Activated CD8-positive, alpha-beta memory T cell treated with anti-CD3 and anti-CD28 coated beads, Interleukin-2, amount 50 U/mL, for 1 hour (primary cell): ENCODE data around the gene NADK.
"Not testable (repeated sequence)": the region's sequence is repeated elsewhere in the genome, so short reads cannot be mapped to it uniquely, and the experiment has no call there.

Experiments used
- DNase-seq: peaks from one replicate; pipeline ENCODE4 v3.0.0-alpha.2; 2020; ENCODE audit errors: extremely low read depth

The NADK gene

DNA sequence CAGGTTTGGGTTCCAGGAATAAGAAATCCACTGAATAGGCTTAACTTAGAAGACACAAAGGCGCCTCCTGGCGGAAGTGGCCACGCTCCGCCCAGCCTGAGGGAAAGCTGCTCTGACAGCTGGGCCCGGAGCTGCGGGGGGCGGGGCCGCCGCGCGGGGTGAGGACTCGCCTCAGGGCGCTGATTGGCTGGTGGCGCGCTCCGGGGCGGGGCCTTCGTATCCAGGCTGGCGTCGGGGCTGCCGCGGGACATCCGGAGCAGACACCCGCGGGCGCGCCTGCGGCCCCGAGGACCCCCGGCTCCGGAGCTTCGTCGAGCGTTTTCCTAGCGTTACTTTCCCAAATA, 31.7 kb downstream of the NADK start:
- DNase-seq: not testable (repeated sequence)

DNA sequence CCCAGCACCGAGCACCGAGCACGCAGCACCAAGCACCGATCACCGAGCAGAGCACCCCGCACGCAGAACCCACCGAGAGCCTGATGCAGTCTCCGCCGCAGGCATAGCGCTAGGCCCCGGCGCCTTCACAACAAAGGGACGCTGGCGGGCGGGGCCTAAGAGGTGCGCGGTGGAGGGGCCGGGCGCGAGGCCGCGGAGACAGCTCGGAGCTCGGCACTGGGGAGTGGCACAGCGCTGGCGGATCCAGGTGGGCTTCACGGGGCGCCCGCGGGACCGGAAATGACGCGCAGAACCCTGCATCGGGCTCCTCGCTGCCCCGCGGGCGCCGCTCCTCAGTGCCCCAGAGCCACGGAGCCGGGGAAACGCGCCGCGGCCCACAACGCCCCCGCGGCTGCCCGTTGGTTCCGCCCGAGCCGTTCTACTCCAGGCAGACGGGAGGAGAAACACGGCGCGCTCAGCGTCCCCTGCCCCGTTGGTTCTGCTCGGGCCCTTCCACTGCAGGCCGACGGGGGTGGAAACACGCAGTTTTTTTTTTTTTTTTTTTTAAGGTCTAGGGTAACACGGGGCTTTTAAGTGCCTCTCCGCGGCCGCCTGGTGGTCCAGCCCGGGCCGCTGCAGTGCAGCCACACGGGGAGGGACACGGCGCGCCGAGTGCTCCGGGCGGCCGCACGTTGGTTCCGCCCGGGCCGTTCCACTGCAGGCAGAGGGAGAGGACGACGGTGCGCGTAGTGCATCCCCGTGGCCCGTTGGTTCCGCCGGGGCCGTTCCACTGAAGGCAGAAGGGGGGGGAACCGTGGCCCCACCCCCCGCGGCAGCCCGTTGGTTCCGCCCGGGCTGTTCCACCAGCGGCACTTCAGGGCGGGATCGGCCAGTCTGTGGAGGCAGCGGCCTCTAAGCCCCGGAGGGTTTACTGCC, 32.4 kb downstream of the NADK start:
- peak; percentile 27 for DNase-seq

DNA sequence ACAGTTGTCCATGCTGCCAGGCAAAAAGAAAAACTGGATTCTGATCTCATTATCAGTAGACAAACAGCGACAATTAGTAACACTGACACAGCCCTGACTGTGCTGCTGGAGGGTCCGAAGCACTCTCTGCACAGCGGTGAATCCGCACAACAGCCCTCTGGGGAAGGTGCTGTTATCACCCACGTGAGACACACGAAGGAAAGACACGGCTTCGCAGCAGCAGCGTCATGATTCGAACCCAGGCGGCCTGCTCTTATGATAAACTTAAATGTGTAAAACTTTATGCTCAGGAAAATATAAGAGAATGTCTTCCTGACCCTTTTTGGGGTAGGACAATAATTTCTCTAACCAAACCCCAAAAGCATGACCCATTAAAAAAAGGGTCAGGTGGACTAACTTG, 35.7 kb downstream of the NADK start:
- DNase-seq: not testable (repeated sequence)

DNA sequence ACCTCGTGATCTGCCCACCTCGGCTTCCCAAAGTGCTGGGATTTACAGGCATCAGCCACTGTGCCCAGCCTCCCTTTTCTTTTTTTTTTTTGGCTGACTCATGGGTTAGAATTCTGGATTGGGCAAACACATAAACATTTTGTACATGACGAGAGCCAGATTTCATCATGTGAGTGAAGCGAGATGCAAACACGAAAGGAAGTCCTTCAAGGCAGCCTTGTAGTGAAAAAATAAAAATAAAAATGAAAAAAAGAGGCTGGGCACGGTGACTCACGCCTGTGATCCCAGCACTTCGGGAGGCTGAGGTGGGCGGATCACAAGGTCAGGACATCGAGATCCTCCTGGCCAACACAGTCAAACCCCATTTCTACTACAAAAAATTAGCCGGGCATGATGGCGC, 37.3 kb downstream of the NADK start:
- DNase-seq: not testable (repeated sequence)

DNA sequence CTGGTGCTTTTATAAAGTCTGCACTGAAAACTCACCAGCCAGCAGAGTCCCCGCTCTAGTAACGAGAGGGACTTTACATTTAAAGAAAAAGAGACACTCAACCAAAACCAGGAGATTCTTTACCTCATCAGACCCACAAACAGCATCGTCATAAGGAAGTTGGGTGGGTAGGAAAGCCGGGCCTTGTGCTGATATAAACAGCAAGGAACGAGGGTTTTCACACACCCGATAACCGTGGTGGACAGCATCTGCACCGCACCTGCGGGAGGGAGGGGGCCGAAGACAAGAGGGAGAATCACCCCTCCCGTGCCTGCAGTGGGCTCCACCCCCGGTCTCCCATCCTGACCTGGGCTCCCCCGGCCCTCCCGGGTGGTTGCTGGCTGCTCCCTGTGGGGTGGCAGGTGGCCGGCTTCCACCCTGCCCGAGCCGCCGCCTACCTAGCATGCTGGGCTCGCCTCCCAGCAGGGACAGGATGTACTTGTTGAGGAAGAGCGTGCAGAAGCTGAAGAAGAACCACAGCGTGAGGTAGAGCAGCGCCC, 39.4 kb downstream of the NADK start:
- not testable (repeated sequence) for DNase-seq

DNA sequence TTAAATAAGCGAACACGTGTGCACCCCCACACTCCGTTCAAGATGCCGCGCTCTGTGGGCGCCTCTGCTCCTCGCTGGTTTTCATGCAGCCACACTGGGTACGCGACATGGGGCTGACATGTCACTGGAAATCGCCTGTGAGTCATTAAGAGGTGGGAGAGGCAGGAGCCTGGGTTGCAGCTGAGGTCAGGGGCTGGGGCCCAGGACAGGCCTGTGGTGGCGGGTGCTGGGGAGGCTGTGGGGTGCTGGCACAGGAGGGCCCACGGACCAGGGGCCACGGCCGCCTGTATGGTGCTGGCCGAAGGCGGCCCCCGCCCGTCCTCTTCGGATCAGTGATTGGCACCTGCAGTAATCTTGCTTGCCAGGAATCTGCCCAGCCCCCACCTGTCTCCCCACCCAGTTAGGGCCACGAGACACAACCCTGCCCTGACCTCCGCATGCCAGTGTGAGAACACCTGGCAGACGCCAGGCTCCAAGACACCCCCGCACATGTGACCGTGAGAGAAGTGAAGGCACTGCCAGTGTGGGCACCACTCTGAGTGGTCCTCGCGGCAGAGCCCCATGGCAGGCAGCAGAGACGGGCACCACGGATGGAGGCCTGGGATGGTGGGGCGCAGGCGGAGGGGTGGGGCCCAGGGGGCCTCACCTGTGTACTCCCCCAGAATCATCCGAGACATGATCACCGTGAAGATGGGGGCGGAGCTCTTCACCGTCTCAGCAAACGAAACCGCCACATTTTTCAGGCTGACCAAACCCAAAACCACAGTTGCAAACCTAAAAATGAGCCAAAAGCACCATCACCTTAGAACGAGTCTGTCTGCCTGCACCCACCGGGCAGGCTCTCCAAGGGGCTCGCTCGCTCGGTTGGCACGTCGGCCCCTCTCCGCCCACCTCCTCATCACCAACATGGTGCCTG, 40.3 kb downstream of the NADK start:
- not testable (repeated sequence) for DNase-seq

DNA sequence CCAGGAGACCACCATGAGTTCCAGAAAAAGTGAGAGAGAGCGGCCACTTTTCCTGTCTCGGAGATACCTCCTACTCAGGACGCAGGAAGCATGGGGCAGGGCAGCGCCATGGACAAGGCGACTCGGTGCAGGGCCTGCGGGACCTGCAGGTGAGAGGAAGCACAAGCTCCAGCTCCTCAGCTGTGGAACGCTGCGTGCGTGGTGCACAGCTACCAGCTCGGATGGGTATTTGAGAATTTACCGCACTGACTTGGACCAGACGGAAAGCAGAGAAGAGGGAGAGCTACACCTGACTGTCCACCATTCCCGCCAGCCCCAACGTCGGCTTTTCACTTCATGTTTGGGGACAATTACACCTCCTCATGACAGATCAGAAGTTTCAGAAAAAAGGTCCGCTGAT, 45.9 kb downstream of the NADK start:
- DNase-seq: no peak

DNA sequence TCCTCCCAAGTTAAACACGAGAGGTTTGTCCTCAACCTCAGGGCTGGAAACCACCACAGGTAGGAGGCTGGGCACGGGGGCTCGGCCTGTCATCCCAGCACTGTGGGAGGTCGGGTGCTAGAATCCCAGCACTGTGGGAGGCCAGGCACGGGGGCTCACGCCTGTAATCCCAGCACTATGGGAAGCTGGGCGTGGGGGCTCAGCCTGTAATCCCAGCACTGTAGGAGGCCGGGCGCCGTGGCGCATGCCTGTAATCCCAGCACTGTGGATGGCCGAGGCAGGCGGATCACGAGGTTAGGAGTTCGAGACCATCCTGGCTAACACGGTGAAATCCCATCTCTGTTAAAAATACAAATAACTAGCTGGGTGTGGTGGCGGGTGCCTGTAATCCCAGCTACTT, 47.4 kb downstream of the NADK start:
- DNase-seq: no peak

DNA sequence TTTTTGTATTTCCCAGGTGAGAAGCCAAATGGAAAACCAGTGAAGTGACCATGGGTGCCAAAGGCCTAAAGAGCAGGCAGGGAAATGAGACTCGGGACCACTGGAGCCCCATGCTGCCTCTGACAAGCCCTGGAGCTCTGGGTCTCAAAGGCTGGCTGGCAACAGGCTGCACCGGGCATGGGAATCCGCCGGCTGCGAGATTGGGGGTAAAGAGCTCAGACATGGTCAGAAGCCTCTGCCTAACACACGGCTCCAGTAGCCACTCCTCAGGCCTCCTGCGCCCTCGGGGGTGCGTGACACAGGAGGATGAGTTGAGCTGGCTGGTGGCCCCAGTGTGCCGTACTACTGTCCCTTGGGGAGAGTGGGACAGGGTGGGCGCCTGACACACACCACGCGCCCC, 48.0 kb downstream of the NADK start:
- DNase-seq: not testable (repeated sequence)

DNA sequence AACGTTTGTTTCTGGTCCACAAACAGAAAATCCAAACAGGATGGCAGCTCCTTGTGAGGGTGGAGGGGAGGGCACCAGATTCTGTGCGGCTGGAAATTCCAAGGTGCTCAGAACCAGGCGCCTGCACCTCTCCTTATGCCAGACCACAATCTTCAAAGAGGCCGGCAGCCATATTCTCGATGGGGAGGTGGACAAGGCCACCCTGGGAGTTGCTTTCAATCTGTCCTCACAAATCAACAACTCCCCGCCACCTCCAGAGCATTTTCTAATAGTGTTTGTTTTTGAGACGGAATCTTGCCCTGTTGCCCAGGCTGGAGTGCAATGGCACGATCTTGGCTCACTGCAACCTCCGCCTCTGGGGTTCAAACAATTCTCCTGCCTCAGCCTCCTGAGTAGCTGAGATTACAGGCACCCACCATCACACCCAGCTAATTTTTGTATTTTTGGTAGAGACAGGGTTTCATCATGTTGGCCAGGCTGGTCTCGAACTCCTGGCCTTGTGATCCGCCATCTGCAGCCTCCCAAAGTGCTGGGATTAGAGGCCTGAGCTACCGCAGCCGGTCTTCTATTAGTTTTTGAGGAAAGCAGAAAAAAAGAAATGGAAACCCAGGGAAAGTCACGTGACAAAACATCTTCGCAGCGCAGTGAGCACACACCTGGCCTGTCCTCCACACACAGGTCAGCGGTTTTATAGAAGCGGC, 49.0 kb downstream of the NADK start:
- not testable (repeated sequence) for DNase-seq

DNA sequence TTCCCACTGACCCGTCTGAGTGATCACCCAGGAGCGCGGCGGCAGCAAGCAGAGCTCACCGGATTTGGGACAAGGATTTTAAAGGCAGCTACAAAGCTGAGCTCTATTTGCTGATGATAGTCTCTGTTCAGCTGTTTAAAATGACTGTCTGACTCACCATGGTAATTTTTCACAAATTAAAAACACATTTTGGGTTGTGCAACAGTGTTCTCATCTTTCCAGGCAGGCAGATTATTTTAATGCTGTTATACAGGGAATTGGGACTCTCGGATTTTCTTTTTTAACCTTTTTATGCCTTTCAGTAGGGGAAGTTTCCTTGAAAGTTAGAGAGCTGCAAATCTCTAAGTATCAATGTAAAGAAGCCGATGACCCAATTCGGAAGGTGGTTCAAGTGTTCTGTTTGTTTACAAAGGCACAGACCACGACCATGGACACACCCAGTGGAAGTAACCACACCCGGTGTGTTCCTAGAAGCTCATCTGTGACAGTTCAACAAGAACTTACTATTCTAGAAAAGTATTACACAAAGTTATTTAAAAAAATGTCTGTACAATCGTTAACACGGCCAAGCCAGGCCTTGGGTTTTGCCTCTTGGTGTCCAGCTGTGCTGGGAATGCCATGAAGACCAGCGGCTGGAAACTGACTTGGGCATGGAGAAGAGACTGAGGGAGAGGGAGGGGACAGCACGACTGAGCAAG, 49.8 kb downstream of the NADK start:
- DNase-seq: not testable (repeated sequence)

DNA sequence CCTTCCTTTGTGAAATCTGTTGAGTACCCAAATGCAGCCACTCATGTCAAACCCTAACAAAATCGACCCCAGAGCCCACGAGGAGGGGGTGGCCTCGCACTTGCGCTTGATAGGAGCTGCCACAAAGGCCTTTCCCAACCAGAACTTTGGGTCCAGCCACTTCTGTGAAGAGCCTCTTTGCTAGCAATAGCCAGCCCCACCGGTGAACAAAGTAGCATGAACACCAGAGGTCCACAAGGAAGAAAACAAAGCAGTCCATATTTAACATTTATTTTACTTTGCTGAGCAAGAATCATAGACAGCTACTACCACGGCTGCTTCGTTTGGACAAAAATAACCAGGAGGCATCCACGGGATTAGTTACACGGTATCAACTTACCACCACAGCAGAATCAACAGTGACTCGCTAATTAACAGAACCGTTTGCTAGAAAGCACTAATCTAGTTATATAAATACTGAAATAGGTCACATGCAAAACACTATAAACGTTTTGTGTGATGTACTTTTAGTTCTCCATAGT, 51.1 kb downstream of the NADK start:
- DNase-seq: not testable (repeated sequence)

DNA sequence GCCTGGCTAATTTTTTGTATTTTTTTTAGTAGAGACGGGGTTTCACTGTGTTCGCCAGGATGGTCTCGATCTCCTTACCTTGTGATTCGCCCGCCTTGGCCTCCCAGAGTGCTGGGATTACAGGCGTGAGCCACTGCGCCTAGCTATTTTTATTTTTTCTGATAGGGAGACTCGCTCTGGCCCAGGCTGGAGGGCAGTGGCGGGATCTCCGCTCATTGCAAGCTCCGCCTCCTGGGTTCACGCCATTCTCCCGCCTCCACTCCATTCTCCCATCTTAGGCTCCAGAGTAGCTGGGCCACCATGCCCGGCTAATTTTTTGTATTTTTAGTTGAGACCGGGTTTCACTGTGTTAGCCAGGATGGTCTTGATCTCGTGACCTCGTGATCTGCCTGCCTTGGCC, 52.2 kb downstream of the NADK start:
- DNase-seq: not testable (repeated sequence)

DNA sequence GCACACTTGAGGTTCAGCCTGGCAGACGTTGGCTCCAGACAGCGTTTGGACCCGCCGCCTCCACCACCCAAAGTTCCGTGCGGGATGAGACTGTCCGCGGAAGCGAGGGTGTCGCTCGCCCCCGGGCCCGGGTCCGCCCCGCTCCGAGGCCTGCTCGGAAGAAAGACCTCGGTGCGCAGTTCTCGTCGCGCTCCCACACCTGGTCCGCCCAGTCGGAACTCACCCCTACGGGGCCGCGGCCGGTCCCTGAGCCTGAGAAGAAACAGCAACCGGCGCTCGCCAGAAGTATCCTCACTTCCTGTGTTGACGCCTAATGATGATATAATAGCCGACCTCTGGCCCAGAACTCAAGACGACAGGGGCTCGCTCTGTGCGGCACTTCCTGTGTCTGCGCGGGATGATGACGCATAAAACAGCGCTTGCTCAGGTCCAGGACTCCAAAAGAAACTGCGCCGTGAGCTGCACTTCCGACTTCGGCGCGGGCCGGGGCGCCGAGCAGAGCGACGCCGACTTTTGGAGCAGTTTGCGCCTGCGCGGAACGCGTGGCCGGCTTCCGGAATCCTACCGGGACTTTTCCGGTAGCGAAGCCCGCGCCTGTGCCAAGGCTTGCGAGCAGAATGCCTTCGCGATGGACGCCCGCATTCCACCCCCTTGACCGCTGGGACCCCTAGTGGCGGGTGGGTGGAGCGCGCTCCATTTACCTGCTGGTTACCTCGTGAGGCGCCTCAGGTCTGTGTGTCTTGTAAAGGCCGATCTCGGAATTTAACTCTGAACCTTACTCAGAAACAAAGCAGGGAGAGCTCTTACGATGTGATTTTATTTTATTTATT, 54.0 kb downstream of the NADK start, which contains the start of gene CDK11A:
Gene CDK11A (minus strand): TSS at position 323 of the 830 bp plus-strand sequence. CDS start 1,539 bp downstream, outside the sequence.
- peak; percentile 99 for DNase-seq

DNA sequence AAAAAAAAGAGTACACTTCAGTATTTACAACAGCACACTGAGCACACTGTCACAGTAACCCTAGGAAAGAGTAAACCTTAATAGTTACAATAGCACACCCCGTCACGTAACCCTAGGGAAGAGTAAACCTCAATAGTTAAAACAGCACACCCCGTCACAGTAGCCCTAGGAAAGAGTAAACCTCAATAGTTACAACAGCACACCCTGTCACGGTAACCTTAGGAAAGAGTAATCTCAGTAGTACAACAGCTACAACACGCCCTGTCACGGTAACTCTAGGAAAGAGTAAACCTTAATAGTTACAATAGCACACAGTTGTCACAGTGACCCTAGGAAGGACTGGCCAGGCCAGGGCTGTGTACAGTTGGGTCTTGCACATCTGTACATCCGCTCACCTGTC, 57.1 kb downstream of the NADK start:
- no peak for DNase-seq

DNA sequence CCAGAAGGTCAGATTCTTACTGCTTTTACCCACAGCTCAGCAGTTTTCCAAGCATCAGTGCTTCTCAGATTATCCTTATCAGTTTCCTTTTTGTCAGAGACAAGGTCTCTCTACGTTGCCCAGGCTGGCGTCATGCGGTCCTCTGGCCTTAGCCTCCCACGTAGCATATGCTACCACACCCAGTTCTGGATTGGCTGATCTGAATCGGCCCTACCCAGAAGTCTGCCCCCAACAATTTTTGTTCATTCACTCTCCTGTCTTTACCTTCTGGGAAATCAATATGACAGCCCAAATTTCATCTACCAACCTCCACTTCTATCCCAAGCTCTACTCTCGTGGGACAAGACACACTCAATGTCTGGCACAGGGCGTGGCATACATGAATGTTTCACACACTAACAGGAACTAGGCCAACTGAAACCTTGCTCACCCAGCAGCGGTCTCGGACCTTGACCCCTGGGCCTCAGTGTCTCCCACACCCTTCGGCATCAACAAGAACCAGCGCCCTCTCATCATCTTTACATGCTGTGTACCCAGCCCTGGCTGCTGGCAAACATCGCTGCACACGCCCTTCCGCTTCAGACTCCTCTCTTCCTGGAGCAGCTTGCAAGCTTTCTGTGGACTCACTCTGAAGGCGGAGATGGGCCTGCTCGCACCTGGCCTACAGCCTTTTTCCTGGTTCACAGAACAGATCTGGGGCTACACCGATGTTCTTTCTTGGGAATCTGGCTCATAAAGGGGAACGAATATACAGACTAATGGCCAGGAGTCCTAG, 63.0 kb downstream of the NADK start:
- not testable (repeated sequence) for DNase-seq

DNA sequence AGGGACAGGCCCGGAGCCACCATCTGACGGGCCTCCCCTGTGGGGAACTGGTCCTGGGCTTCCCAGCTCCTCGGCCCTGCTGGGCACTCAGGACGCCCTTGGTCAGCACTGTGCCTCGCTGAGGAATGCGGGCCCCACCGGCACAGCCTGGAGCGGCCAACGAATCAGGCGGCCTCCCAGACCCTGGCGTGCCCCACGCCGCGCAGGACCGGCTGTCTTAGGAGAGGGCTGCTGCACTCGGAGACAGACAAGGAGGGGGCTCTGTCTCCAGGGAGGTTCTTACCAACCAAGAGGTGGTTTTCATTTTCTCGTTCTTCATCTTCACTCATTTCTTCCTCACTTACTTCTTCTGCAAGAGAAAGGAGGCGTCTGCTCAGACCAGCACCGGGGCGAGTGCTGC, 70.4 kb downstream of the NADK start:
- not testable (repeated sequence) for DNase-seq

DNA sequence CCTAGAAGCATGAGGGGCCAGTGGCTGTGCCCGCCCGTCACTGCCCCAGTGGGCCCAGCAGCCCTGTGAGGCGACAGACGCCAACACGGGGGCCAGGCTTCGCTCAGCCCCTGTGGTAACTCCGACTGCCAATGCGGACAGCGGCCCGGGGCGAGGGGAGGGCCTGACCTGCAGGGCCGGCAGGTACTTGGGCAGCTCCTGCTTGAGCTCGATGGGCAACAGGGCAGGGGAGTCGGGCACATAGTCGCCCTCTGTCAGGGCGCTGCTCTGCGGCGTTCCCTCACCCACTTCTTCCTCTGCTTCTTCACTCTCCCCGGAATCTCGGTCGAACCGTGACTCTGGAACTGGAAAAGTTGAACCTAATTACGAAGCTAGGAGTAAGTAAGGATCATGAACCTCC, 71.0 kb downstream of the NADK start:
- not testable (repeated sequence) for DNase-seq

DNA sequence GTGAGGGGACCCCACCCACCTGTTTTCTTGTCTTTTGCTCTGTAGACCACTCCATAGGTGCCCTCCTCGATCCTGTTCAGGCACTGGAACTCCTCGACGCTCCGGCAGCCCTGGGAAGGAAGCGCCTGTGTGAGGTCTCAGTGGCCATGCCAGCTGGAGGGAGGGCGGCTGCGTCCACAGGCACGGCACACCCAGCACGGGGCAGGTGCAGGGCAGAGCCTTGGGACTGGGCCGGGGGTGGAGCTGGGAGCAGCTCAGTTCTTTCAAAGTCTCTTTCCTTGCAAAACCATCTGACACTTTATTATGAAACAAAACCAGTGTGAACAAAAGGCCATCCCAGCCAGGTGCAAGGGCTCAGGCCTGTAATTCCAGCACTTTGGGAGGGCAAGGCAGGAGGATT, 72.6 kb downstream of the NADK start:
- DNase-seq: not testable (repeated sequence)
